Measurements from ENCODE around the gene POMGNT2.
A peak's percentile ranks its signal among the peaks of the same experiment; 100 is the strongest.

POMGNT2 gene

GRCh38 chr3:43126536-43126935 is 20.7 kb upstream of the POMGNT2 start:
- no peak for DNase-seq (ENCODE audit: low read depth)
- no peak overlapping the region for H3K4me3 ChIP-seq (ENCODE audit: low read length)
- no peak for TF ChIP-seq CTCF (IDR thresholded peaks at IDR 0.05; ENCODE audit: insufficient read depth, low read depth, low read length, missing control alignments)

- H3K4me3 ChIP-seq (ENCODE audit: low read length) = no peak overlapping the region
- no peak for DNase-seq (ENCODE audit: low read depth)
- TF ChIP-seq CTCF (IDR thresholded peaks at IDR 0.05; ENCODE audit: insufficient read depth, low read depth, low read length, missing control alignments) = no peak
Measured at GRCh38 chr3:43123895-43124294, 18.0 kb upstream of the POMGNT2 start.

- DNase-seq (ENCODE audit: low read depth) = no peak
- H3K4me3 ChIP-seq (ENCODE audit: low read length) = no peak overlapping the region
- TF ChIP-seq CTCF (IDR thresholded peaks at IDR 0.05; ENCODE audit: insufficient read depth, low read depth, low read length, missing control alignments) = no peak
Measured at GRCh38 chr3:43120937-43121336, 15.1 kb upstream of the POMGNT2 start.

DNA sequence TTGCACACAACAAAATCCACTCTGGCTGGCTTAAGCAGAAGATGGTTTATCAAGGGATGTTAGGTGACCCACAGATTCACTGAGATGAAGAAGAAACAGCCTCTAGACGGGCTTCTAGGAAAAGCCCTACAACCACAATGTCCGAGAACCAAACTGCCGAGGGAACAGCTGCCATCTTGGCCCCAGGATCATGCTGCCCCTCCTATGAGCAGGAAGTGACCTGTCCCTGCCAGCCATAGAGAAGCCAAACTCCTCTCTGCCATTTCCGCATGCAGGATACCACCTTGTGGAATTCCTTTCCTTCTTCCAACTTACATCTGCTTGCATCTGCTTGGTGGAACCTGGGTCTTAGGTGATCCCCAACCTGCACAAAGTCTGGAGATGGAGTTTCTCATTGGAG is 11.4 kb upstream of the POMGNT2 start:
- DNase-seq (ENCODE audit: low read depth) = no peak
- no peak overlapping the region for H3K4me3 ChIP-seq (ENCODE audit: low read length)
- no peak for TF ChIP-seq CTCF (IDR thresholded peaks at IDR 0.05; ENCODE audit: insufficient read depth, low read depth, low read length, missing control alignments)

GRCh38 chr3:43113671-43114070 is 7.8 kb upstream of the POMGNT2 start:
- DNase-seq (ENCODE audit: low read depth) = no peak
- H3K4me3 ChIP-seq (ENCODE audit: low read length) = no peak overlapping the region
- TF ChIP-seq CTCF (IDR thresholded peaks at IDR 0.05; ENCODE audit: insufficient read depth, low read depth, low read length, missing control alignments) = no peak

GRCh38 chr3:43106293-43106628 is 382 bp upstream of the POMGNT2 start:
- peak overlapping the region; percentile 14 for H3K4me3 ChIP-seq (ENCODE audit: low read length)
- no peak for TF ChIP-seq CTCF (IDR thresholded peaks at IDR 0.05; ENCODE audit: insufficient read depth, low read depth, low read length, missing control alignments)
- no peak for DNase-seq (ENCODE audit: low read depth)

DNA sequence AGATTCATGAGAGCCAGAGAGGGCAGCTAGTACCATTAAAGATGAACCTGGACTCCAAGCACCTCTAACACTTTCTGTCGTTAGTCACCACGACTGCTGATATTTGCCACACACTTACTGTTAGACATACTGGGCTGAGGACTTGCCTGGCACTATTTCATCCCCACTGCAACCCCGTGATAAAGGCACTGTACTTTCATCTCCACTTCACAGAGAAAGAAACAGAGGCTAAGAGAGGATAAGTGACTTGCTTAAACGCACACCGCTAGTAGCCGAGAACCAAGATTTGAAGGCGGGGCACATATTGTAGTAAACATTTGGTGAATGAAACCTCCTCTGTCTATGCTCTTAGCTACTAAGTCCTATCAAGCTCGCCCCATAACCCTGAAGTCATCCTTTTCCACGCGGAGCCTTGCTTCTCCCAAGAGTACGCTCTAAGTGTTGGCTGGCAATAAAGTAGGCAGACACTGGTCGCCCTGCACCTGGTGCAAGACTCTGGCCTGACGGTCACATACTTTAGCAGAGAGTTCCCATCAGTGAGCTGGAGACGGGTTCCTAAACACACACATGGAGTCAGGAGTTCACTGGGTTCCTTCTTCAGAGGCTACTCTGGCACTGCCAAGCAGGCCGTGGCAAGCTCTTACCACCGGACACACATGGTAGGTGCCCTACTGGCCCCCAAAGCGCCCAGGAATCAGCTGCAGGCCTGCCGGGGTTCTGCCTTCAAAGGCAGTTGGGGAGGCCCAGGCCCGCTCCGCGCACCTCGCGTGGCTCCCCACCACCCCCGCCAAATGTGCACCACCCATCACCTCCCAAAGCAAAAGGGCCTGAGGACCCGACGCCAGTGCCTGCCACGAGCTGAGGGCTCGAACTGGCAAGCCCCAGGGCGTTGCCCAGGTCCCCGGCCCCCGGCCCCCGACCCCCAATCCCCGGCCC is 951 bp downstream of the POMGNT2 start:
- peak overlapping the region; percentile 62 for H3K4me3 ChIP-seq (ENCODE audit: low read length)
- no peak for TF ChIP-seq CTCF (IDR thresholded peaks at IDR 0.05; ENCODE audit: insufficient read depth, low read depth, low read length, missing control alignments)
- DNase-seq (ENCODE audit: low read depth) = no peak

Measured in epithelial cell of esophagus (primary cell).